CD4-positive, alpha-beta T cell treated with Interleukin-17A for 4 hours (primary cell): Measurements from ENCODE around the gene RTN4R.
"Not testable (repeated sequence)": the region's sequence is repeated elsewhere in the genome, so short reads cannot be mapped to it uniquely, and the experiment has no call there.

Experiments
- DNase-seq: peaks from one replicate; pipeline ENCODE4 v3.0.0-alpha.2; 2020; ENCODE audit warnings: mixed read lengths

Gene RTN4R

DNA sequence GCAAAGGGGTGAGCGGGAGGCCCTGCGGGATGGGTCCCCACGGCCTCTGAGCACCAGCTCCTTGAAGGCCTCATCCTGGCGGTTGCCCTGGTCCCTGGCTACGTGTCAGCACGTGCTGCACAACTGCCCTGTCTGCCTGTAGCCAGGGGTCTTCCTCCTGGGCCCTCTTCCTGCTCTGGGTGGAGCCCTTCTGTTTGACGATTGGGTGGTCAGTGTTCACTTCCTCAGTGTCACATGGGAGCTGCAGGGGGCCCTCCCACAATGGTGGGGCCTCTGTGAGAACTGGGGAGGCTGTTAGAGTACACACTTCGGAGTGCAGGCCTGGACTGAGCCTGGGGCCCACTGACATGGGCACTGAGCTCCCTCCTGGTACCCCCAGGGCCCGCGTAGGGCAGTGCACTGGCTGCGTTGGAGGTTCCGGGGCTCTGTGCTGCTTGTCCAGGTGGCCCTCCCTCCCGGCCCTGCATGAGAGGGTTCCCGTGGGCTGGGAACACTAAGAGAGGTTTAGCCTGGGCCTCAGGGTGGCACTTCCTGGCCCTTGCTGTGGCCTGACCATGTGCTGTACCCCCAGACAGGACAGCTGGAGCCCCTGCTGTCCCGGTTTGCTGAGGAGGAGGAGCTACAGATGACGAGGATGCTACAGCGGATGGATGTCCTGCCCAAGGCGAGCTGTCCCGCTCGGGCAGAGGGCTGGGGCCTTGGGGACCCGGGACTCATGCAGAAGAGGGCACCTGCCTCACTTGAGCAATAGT is 38.0 kb upstream of the RTN4R start:
- DNase-seq = no peak

- not testable (repeated sequence) for DNase-seq
These were observed 37.2 kb upstream of the RTN4R start for GRCh38 chr22:20305230-20305893.

- DNase-seq = no peak
These were observed 36.5 kb upstream of the RTN4R start for GRCh38 chr22:20304646-20305045.

DNA sequence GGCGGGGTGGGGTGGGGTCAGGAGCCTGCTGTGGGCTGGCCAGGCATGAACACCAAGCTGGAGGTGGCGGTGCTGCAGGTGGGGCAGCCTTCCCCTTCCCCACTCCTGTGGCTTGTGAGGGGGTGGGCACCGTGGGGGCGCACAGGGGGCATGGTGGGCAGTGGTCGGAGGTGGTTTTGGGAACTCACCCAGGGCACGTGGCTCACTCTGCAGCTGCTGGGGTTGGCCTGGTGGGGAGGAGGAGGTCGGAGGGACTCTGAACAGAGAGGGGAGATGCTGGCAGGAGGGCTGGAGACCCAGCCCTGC is 35.1 kb upstream of the RTN4R start:
- not testable (repeated sequence) for DNase-seq

DNA sequence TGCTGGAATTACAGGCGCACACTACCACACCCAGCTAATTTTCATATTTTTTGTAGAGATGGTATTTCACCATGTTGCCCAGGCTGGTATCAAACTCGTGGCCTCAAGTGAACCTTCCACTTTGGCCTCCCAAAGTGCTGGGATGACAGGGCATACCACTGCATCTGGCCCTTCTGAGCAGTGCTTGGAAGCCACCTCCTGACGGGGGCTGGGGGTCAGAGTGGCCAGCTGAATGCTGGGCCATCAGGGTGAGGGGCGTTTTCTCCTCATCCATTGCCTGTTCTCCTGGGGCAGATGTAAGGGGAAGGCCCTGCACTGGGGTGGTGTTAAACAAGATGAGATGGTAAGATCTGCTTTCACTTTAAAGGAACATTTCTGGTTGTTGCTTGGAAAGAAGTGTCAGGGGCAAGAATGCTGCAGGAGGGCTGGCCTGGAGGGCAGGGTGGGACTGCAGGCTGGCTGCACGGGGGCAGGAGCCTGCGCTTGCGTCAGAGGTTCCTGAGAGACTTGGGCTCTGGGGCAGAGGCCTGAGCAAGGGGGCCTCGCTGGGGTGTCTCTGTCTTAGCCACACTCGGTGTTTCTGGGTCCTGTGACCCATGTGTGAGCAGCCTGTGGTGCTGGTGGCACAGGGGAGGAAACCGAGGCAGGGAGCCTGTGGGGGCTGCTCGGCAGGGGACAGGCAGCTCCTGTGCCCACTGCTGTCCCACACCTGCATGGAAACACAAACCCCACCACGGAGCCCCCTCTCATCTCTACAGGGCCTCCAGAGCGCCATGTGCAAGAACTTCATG is 34.5 kb upstream of the RTN4R start:
- no peak for DNase-seq

- no peak for DNase-seq
These were observed 31.6 kb upstream of the RTN4R start for GRCh38 chr22:20299746-20300136.

DNA sequence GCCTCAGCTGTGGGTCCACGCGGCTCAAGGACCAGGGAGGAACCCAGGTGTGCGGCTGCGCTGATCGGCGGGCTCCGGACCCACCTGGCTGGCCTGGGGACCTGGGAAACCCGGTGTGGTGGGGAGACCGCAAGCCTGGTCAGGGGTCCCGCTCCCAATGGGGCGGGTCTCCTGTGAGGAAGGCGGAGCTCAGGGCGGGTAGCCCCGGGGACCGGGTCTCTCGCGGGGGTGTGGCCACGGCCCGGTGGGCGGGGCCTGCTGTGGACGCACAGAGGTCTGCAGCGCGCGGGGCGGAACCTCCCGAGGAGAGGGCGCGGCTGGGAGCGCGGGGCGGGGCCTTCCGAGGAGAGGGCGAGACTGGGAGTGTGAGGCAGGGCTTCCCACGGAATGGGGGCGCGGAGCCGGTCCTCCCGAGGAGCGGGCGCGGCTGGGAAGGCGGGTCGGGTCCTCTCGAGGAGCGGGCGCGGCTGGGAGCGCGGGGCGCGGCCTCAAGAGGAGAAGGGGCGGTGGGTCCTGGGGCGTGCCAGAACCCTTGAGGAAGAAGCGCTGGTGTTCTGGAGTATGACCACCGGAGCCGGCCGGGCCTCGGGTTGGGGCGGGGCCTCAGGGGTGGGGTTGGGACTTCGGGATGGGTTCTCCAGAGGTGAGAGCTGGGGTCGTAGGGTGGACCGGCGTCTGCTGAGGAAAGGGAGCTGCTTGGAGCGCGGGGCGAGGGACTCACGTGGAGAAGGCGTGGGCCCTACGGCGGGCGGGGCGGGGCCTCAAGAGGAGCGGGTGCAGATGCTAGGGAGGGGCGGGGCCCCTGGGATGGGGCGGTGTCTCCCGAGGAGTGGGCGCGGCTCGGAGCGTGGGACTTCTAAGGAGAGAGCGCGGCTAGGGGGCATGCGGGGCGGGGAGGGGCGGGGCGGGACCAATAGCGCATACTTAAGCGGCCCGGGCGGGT is 31.0 kb upstream of the RTN4R start:
- DNase-seq = peak; percentile 98

DNA sequence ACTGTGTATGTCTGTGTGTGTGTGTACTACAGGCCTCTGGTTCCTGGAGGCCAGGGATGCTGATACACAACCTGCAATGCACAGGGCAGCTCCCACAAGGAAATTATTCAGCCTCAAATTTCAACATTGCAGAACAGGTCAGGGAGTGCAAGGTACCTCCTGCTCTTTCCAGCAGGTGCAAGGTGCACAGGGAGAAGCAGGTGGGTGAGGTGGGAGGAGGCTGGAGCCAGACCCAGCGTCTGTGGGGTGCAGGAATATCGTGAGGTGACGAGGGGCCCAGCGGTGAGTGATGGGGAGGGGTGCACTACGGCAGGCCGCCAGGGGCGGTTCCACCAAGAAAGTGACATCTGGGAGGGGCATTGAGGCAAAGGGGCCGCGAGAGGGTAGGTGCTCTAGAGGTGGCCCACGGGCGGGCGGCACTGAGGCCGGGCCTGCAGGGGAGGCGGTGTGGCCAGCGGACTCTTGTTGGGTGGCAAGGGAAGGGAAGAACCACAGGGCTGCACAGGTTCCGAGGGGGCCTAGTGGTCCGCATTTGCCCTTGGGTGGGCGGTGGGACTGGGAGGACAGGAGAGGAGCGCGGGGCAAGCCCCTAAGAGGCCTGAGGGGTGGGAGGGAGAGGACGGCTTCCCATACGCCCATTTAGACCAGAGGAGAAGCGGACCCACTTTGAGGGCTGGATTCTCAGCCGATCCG is 30.1 kb upstream of the RTN4R start:
- DNase-seq = no peak

GRCh38 chr22:20297414-20298109 is 29.4 kb upstream of the RTN4R start:
- DNase-seq = no peak

GRCh38 chr22:20296598-20296997 is 28.5 kb upstream of the RTN4R start:
- no peak for DNase-seq

- DNase-seq = no peak
These were observed 27.3 kb upstream of the RTN4R start for GRCh38 chr22:20295262-20296064.

- no peak for DNase-seq
These were observed 24.6 kb upstream of the RTN4R start for GRCh38 chr22:20292673-20293232.

- no peak for DNase-seq
These were observed 24.0 kb upstream of the RTN4R start for GRCh38 chr22:20292108-20292507.

- DNase-seq = no peak
These were observed 23.5 kb upstream of the RTN4R start for GRCh38 chr22:20291604-20292063.

GRCh38 chr22:20291249-20291586 is 23.1 kb upstream of the RTN4R start:
- no peak for DNase-seq

DNA sequence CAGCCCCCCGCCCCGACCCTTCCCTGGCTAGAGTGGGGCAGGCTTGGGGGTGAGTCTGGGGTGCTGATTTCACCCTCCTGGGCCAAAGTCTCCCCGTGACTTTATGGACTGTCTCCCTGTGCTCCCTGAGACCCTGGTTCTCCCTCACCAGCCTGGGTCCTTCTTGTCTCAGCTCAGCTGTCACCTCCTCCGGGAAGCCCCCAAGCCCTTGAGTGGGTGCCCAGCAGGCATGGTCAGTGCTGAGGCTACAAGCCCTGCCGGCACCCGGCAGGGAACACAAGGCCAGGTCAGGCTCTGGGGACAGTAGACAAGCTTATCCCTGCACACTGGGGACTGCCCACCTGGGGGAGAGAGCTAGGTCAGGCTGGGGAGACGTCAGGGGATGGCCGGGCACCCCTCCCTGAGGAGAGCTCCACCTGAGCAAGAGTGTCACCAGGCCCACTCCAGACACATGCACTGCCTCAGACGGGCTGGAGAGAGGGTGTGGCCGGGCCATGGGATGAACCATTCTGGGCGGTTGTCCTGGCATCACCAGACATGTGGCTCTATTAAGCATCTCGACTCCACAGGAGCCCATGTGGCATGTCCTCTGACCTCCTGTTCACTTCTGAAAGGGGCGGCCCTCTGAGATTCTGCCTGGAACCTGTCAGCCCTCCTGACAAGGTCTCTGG is 22.6 kb upstream of the RTN4R start:
- no peak for DNase-seq

GRCh38 chr22:20290045-20290392 is 21.9 kb upstream of the RTN4R start:
- no peak for DNase-seq

DNA sequence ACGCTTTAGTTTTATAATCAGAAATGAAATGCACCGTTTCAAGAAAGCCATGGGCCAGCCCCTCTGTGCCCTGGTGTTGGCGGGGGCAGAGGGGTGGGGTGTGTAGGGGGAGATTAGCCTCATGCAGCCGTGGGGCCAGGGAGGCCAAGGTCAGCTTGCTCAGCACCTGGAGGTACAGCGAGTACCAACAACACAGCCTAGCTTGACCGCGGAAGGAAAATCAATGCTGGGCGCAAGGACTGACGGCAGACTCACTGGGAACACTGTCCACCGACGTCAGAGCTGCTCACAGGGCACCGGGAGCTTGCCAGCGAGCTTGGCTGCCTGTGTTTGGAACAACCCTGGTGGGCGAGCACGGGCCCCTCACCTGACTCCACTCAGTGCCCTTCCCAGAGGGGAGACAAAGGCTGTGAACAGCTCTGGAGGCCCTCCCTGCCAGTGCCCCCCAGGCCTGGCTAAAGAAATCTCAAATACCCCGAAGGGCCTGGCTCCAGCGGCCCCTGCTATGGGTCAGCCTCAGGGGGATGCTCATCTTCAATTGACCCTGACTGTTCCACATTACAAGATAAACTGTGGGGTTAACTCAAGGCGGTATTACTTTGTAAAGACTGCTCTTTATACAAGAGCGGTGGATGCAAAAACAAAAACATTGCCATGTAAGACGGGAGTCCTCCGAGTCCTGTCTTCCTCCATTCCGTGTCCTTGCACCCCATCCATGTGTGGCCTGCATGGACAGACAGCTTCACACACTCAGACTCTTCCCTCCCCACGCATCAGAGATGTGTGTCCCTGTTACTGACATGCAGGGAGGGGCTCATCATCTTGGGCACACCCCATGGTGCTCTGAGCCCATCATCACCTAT is 21.3 kb upstream of the RTN4R start:
- DNase-seq = not testable (repeated sequence)
